Raji (cell line): ENCODE data around the gene KLHL24.

ENCODE experiments used
- POLR2A ChIP-seq: IDR thresholded peaks from 2 replicates; pipeline ENCODE4 v1.6.1; 2011; ENCODE audit warnings: low read depth, low read length, control low read depth; ENCODE audit not compliant: insufficient read depth

The KLHL24 gene

GRCh38 chr3:183629546-183630301, 5.7 kb upstream of the KLHL24 start:
- TF ChIP-seq POLR2A = no peak

- no peak for TF ChIP-seq POLR2A
Measured at GRCh38 chr3:183631715-183632114, 3.7 kb upstream of the KLHL24 start.

GRCh38 chr3:183634707-183635106, 716 bp upstream of the KLHL24 start:
- no peak for TF ChIP-seq POLR2A

GRCh38 chr3:183635107-183635430, 354 bp upstream of the KLHL24 start:
- TF ChIP-seq POLR2A = no peak

GRCh38 chr3:183636221-183637105, 1.0 kb downstream of the KLHL24 start:
- peak; percentile 84 for TF ChIP-seq POLR2A

- TF ChIP-seq POLR2A = no peak
Measured at GRCh38 chr3:183637106-183637486, 1.7 kb downstream of the KLHL24 start.

- TF ChIP-seq POLR2A = no peak
Measured at GRCh38 chr3:183638101-183638852, 2.9 kb downstream of the KLHL24 start.

GRCh38 chr3:183641882-183642281, 6.5 kb downstream of the KLHL24 start:
- TF ChIP-seq POLR2A = no peak

- TF ChIP-seq POLR2A = no peak
Measured at GRCh38 chr3:183644244-183644643, 8.8 kb downstream of the KLHL24 start.

GRCh38 chr3:183645254-183645653, 9.8 kb downstream of the KLHL24 start:
- TF ChIP-seq POLR2A = no peak

- no peak for TF ChIP-seq POLR2A
Measured at GRCh38 chr3:183650554-183650953, 15.1 kb downstream of the KLHL24 start.

GRCh38 chr3:183653209-183654064, 18.0 kb downstream of the KLHL24 start:
- no peak for TF ChIP-seq POLR2A

GRCh38 chr3:183654727-183655126, 19.3 kb downstream of the KLHL24 start:
- no peak for TF ChIP-seq POLR2A

- TF ChIP-seq POLR2A = no peak
Measured at GRCh38 chr3:183662099-183662498, 26.7 kb downstream of the KLHL24 start.
